Progenitor cell of endocrine pancreas (in vitro differentiated cells): Measurements from ENCODE around the gene P2RX4. TPM values are rescaled to one million over a fixed set of nuclear protein-coding genes. Genes with fewer than 3 reads are reported as not detected.

Experiments
- total RNA-seq: library from RNA; stranded (reverse); gene quantifications from 2 replicates; pipeline ENCODE4 v1.2.1, GENCODE V29; 2021

The P2RX4 gene
- total RNA-seq, 1 donor from 2014 or later, result 23.9 TPM

Other genes with a start within 250 kb of the P2RX4 start
- gene HNF1A, start 231.6 kb upstream of the P2RX4 start, total RNA-seq, result 13.7 and 15.1 TPM in 2 replicates
- 16.8 and 17.2 TPM in 2 replicates for gene C12orf43, start 193.6 kb upstream of the P2RX4 start, total RNA-seq
- gene OASL, start 170.9 kb upstream of the P2RX4 start, total RNA-seq, result not detected in 2 replicates
- not detected in 2 replicates for gene P2RX7, start 77.3 kb upstream of the P2RX4 start, total RNA-seq
- gene CAMKK2, start 86.6 kb downstream of the P2RX4 start, total RNA-seq, result 38.4 and 44.2 TPM in 2 replicates
- gene ANAPC5, start 142.3 kb downstream of the P2RX4 start, total RNA-seq, result 93.2 and 94.3 TPM in 2 replicates
- 65.5 and 65.7 TPM in 2 replicates for gene RNF34, start 190.0 kb downstream of the P2RX4 start, total RNA-seq